Neural cell (in vitro differentiated cells): ENCODE results near the gene ZNF70. TPM values are rescaled to one million over a fixed set of nuclear protein-coding genes. Genes with fewer than 3 reads are reported as not detected.

ENCODE experiments used
- H2AFZ ChIP-seq: fragments of 200-600, 300-800 bp; sonication (generic), shearing (Covaris generic); 2 replicates; pipeline ENCODE4 v1.6.0; 2014; ENCODE audit warnings: low read depth, mild to moderate bottlenecking, antibody characterized with exemption, low read length, moderate library complexity
- H3F3A ChIP-seq: fragments of 200-600 bp; shearing (Covaris generic); 2 replicates; pipeline ENCODE4 v1.6.1; 2016; ENCODE audit warnings: mild to moderate bottlenecking, moderate library complexity, mixed read lengths, antibody characterized with exemption, low read length; ENCODE audit not compliant: insufficient read depth, poor library complexity, severe bottlenecking
- H3K27ac ChIP-seq: fragments of 200-600, 300-800 bp; sonication (generic), shearing (Covaris generic); 2 replicates; pipeline ENCODE4 v1.5.1; 2014; ENCODE audit warnings: mild to moderate bottlenecking, low read length, moderate library complexity
- H3K27me3 ChIP-seq: fragments of 300-800, 200-600 bp; sonication (generic), shearing (Covaris generic); 2 replicates; pipeline ENCODE4 v1.6.0; 2014; ENCODE audit warnings: mild to moderate bottlenecking, low read depth, low read length, moderate library complexity; ENCODE audit not compliant: insufficient read depth
- H3K36me3 ChIP-seq: fragments of 300-800, 200-600 bp; sonication (generic), shearing (Covaris generic); 2 replicates; pipeline ENCODE4 v1.5.1; 2014; ENCODE audit warnings: mild to moderate bottlenecking, antibody characterized with exemption, low read length, moderate library complexity; ENCODE audit not compliant: insufficient read depth
- H3K4me2 ChIP-seq: fragments of 300-800, 200-600 bp; sonication (generic), shearing (Covaris generic); 2 replicates; pipeline ENCODE4 v1.6.0; 2014; ENCODE audit warnings: mild to moderate bottlenecking, low read length
- H3K4me3 ChIP-seq: fragments of 300-800, 200-600 bp; sonication (generic), shearing (Covaris generic); 2 replicates; pipeline ENCODE4 v1.5.1; 2014; ENCODE audit warnings: mild to moderate bottlenecking, low read length, moderate library complexity
- H3K79me2 ChIP-seq: fragments of 200-600 bp; shearing (Covaris generic); replicated peaks from 2 replicates; pipeline ENCODE4 v1.6.0; 2014; ENCODE audit warnings: mild to moderate bottlenecking, low read length, moderate library complexity; ENCODE audit not compliant: insufficient read depth
- H3K9ac ChIP-seq: fragments of 300-800, 200-600 bp; sonication (generic), shearing (Covaris generic); 2 replicates; pipeline ENCODE4 v1.6.1; 2016; ENCODE audit warnings: mild to moderate bottlenecking, low read length, mixed read lengths
- H3K9me2 ChIP-seq: fragments of 200-600 bp; shearing (Covaris generic); 2 replicates; pipeline ENCODE4 v1.6.1; 2016; ENCODE audit warnings: mild to moderate bottlenecking, low read length, mixed read lengths; ENCODE audit not compliant: insufficient read depth
- H3K9me3 ChIP-seq: fragments of 200-600, 300-800 bp; sonication (generic), shearing (Covaris generic); 2 replicates; pipeline ENCODE4 v1.6.1; 2016; ENCODE audit warnings: mild to moderate bottlenecking, mixed run types, low read length, moderate library complexity, mixed read lengths
- H4K20me1 ChIP-seq: fragments of 200-600 bp; shearing (Covaris generic); 2 replicates; pipeline ENCODE4 v1.6.1; 2016; ENCODE audit warnings: mild to moderate bottlenecking, mixed run types; ENCODE audit not compliant: insufficient read depth
- EP300 ChIP-seq: fragments of 450-650 bp; conservative IDR thresholded peaks from 2 replicates; pipeline ENCODE4 v1.6.1; 2014; ENCODE audit warnings: antibody characterized with exemption, mild to moderate bottlenecking, moderate library complexity; ENCODE audit not compliant: poor library complexity, severe bottlenecking
- EZH2 ChIP-seq: fragments of 200-600, 300-800 bp; shearing (Covaris generic), sonication (generic); IDR thresholded peaks from 2 replicates; pipeline ENCODE4 v1.6.1; 2014; ENCODE audit warnings: antibody characterized with exemption, low read length, borderline replicate concordance, mild to moderate bottlenecking; ENCODE audit not compliant: insufficient read depth, poor library complexity, severe bottlenecking
- MXI1 ChIP-seq: fragments of 450-650 bp; conservative IDR thresholded peaks from 2 replicates; pipeline ENCODE4 v1.6.1; 2014; ENCODE audit warnings: antibody characterized with exemption, mild to moderate bottlenecking; ENCODE audit not compliant: poor library complexity, severe bottlenecking
- POLR2AphosphoS5 ChIP-seq: IDR thresholded peaks from 2 replicates; pipeline ENCODE4 v1.6.1; 2012
- RAD21 ChIP-seq: fragments of 450-650 bp; conservative IDR thresholded peaks from 2 replicates; pipeline ENCODE4 v1.6.1; 2014; ENCODE audit warnings: antibody characterized with exemption, mild to moderate bottlenecking, moderate library complexity
- SMC3 ChIP-seq: fragments of 450-650 bp; conservative IDR thresholded peaks from 2 replicates; pipeline ENCODE4 v1.6.1; 2014; ENCODE audit warnings: antibody characterized with exemption, mild to moderate bottlenecking, moderate library complexity; ENCODE audit not compliant: poor library complexity
- TAF1 ChIP-seq: IDR thresholded peaks from 2 replicates; pipeline ENCODE4 v1.6.1; 2012; ENCODE audit warnings: low read depth
- polyA plus RNA-seq: library from polyadenylated mRNA; depleted of rRNA; stranded (reverse); fragments of >200 nt; gene quantifications from 2 replicates; pipeline ENCODE4 v1.2.3, GENCODE V29; 2014
- TF ChIP-seq, protein P1 (sequence below): fragments of 450-650 bp; IDR thresholded peaks from 2 replicates; pipeline ENCODE4 v1.5.1; 2014; ENCODE audit warnings: antibody characterized with exemption, mild to moderate bottlenecking, moderate library complexity; ENCODE audit not compliant: poor library complexity, severe bottlenecking
- TF ChIP-seq, protein P2 (sequence below): IDR thresholded peaks from 2 replicates; pipeline ENCODE4 v1.6.1; 2012; ENCODE audit warnings: borderline replicate concordance

The ZNF70 gene
- polyA plus RNA-seq, 1 donor from 2014 or later: 1.3 TPM

DNA sequence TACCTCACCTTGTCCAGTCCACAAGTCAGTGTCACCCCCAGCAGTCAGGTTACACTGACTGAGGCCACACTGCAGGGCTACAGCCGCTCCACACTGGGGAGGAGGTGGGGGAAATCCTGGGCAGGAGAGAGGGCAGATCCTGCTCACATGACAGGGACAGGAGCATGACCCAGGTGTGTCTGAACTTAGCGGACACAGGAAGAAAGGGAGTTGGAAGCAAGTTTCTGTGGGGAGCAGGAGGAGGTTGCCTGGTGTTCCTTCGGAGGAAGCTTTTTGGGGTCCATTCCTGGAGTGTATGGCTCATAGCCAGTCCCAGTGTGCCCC is 27.6 kb upstream of the ZNF70 start:
- Histone ChIP-seq H3K27ac (no peak overlapping the region), H3K4me3 (no peak overlapping the region), H3K79me2 (no peaks in the 10 kb centered on the region), H3K9me2 (no peaks in the 10 kb centered on the region), H4K20me1 (no peaks in the 10 kb centered on the region), H2AFZ (no peak overlapping the region), H3K9me3 (no peaks in the 10 kb centered on the region), H3K9ac (no peak overlapping the region), H3K27me3 (peaks cover 2% of the 10 kb centered on the region), H3K4me2 (no peak overlapping the region), H3F3A (no peaks in the 10 kb centered on the region), H3K36me3 (no peaks in the 10 kb centered on the region)
- TF ChIP-seq RAD21 (no peak), EP300 (no peak), POLR2AphosphoS5 (no peak), MXI1 (no peak), SMC3 (no peak), EZH2 (no peak), TAF1 (no peak)
- TF ChIP-seq, protein P1, sequence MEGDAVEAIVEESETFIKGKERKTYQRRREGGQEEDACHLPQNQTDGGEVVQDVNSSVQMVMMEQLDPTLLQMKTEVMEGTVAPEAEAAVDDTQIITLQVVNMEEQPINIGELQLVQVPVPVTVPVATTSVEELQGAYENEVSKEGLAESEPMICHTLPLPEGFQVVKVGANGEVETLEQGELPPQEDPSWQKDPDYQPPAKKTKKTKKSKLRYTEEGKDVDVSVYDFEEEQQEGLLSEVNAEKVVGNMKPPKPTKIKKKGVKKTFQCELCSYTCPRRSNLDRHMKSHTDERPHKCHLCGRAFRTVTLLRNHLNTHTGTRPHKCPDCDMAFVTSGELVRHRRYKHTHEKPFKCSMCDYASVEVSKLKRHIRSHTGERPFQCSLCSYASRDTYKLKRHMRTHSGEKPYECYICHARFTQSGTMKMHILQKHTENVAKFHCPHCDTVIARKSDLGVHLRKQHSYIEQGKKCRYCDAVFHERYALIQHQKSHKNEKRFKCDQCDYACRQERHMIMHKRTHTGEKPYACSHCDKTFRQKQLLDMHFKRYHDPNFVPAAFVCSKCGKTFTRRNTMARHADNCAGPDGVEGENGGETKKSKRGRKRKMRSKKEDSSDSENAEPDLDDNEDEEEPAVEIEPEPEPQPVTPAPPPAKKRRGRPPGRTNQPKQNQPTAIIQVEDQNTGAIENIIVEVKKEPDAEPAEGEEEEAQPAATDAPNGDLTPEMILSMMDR: no peak
- TF ChIP-seq, protein P2, sequence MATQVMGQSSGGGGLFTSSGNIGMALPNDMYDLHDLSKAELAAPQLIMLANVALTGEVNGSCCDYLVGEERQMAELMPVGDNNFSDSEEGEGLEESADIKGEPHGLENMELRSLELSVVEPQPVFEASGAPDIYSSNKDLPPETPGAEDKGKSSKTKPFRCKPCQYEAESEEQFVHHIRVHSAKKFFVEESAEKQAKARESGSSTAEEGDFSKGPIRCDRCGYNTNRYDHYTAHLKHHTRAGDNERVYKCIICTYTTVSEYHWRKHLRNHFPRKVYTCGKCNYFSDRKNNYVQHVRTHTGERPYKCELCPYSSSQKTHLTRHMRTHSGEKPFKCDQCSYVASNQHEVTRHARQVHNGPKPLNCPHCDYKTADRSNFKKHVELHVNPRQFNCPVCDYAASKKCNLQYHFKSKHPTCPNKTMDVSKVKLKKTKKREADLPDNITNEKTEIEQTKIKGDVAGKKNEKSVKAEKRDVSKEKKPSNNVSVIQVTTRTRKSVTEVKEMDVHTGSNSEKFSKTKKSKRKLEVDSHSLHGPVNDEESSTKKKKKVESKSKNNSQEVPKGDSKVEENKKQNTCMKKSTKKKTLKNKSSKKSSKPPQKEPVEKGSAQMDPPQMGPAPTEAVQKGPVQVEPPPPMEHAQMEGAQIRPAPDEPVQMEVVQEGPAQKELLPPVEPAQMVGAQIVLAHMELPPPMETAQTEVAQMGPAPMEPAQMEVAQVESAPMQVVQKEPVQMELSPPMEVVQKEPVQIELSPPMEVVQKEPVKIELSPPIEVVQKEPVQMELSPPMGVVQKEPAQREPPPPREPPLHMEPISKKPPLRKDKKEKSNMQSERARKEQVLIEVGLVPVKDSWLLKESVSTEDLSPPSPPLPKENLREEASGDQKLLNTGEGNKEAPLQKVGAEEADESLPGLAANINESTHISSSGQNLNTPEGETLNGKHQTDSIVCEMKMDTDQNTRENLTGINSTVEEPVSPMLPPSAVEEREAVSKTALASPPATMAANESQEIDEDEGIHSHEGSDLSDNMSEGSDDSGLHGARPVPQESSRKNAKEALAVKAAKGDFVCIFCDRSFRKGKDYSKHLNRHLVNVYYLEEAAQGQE: no peak

DNA sequence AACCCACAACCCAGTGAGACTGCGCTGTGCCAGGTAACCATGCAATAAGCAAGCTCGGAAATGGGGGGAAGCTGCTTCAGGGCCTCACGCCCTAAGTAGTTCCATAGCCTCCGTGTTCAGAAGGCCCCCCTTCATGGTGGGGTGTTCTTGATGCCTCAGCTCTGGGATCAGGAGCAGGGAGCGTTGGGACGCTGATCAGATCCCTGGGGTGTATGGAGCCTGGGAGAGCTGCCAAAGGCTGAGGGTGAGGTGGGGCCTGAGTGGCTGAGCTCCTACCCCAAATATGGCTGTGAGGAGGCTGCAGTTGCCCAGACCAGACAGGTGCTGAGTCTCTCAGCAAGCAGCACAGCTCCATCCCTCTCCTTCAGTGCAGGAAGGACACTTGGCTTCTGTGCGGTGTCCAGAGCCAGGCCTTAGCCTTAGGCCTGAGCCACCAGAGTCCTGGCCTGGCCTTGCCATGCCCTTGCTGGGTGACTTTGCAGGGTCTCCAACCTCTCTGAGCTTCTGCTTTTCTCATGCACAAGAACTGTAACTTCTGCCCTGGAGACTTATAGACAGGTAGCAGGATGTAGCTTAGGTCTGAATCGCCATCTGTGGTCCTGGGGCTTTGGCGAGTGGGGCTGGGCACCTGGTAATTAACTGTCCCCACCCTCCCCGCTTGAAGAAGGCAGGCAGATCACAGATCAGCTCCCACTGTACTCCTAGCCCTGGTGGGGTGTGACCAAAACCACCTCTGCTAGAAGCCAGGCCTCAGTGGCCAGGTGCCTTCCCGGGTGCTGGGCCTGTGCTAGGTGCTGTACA is 27.1 kb upstream of the ZNF70 start:
- no peak overlapping the region for H3K4me2 ChIP-seq
- H3K79me2 ChIP-seq: no peaks in the 10 kb centered on the region
- peaks cover 8% of the 10 kb centered on the region for H3K27me3 ChIP-seq
- H4K20me1 ChIP-seq: no peaks in the 10 kb centered on the region
- H3K9me2 ChIP-seq: no peaks in the 10 kb centered on the region
- no peak overlapping the region for H3K27ac ChIP-seq
- H3K36me3 ChIP-seq: no peaks in the 10 kb centered on the region
- no peak overlapping the region for H3K4me3 ChIP-seq
- no peaks in the 10 kb centered on the region for H3F3A ChIP-seq
- no peak for TF ChIP-seq EZH2
- TF ChIP-seq EP300: no peak
- TF ChIP-seq, protein P2: no peak
- no peak for TF ChIP-seq SMC3
- TF ChIP-seq RAD21: no peak
- TF ChIP-seq TAF1: no peak
- no peak for TF ChIP-seq POLR2AphosphoS5
- TF ChIP-seq MXI1: no peak
- TF ChIP-seq, protein P1: no peak
- H3K9ac ChIP-seq: no peak overlapping the region
- no peaks in the 10 kb centered on the region for H3K9me3 ChIP-seq
- no peak overlapping the region for H2AFZ ChIP-seq
